Endothelial cell of umbilical vein (primary cell): Measurements from ENCODE around the gene AQP3. TPM values are rescaled to one million over a fixed set of nuclear protein-coding genes. Genes with fewer than 3 reads are reported as not detected.

ENCODE experiments used
- BruUV-seq: library from RNA; stranded (reverse); fragments of 400-500 nt; replicated peaks from 2 replicates; lab custom pipeline; 2021; lab: Mats Ljungman, UMichigan
- CTCF ChIA-PET: fragments of 300-600, 350-600 bp; sonication (Branson Sonifier 250); formaldehyde crosslinking; loops from one replicate; lab custom pipeline; 2021; ENCODE audit warnings: antibody characterized with exemption, inconsistent platforms; lab: Charles Lee
- POLR2A ChIA-PET: fragments of 300-600, 350-600 bp; sonication (Branson Sonifier 250); formaldehyde crosslinking; loops from one replicate; lab custom pipeline; 2021; ENCODE audit warnings: antibody characterized with exemption, inconsistent platforms; lab: Charles Lee
- DNase-seq: peaks from one replicate; pipeline ENCODE4 v3.0.0-alpha.2; 2011; ENCODE audit warnings: low read depth, low spot score
- FAIRE-seq: peaks from 2 replicates; lab custom pipeline; 2011; peaks lifted over from hg19 to GRCh38; lab: Jason Lieb, UNC
- H2AFZ ChIP-seq: 2 replicates; pipeline ENCODE4 v1.6.0; 2012; ENCODE audit warnings: low read depth, low read length, control low read depth, inconsistent platforms
- H3K27ac ChIP-seq: 2 replicates; pipeline ENCODE4 v1.5.1; 2011; ENCODE audit warnings: low read depth, mild to moderate bottlenecking, control low read depth, low read length, moderate library complexity; ENCODE audit not compliant: insufficient read depth
- H3K27me3 ChIP-seq, 2 experiments: 2 replicates each; pipeline versions ENCODE4 v1.6.0 to v1.6.1; 2011; ENCODE audit warnings: low read length in 2 of 2, mixed read lengths in 1 of 2; ENCODE audit not compliant: control insufficient read depth in 2 of 2, insufficient read depth in 2 of 2
- H3K36me3 ChIP-seq, 2 experiments: 2 replicates in 1 of 2; 3 replicates in 1 of 2; pipeline ENCODE4 v1.5.1; 2011; ENCODE audit warnings: low read length in 2 of 2, mild to moderate bottlenecking in 1 of 2, moderate library complexity in 1 of 2; ENCODE audit not compliant: control insufficient read depth in 2 of 2, insufficient read depth in 2 of 2; ENCODE audit errors: extremely low read depth in 1 of 2
- H3K4me1 ChIP-seq: 3 replicates; pipeline ENCODE4 v1.5.1; 2011; ENCODE audit warnings: mild to moderate bottlenecking, low read length; ENCODE audit not compliant: control insufficient read depth, insufficient read depth; ENCODE audit errors: extremely low read depth
- H3K4me2 ChIP-seq: 2 replicates; pipeline ENCODE4 v1.6.1; 2011; ENCODE audit warnings: low read length, control low read depth, mixed read lengths; ENCODE audit not compliant: insufficient read depth
- H3K4me3 ChIP-seq, 3 experiments: fragments of 200-600 bp in 1 of 3; sonication (generic), shearing (Covaris generic) in 1 of 3; replicated peaks in 1 of 3; 2 replicates each; pipeline ENCODE4 v1.5.1; 2011 to 2016; ENCODE audit warnings: control low read depth in 3 of 3, low read length in 3 of 3, mild to moderate bottlenecking in 2 of 3, inconsistent platforms in 1 of 3, low read depth in 1 of 3, moderate library complexity in 1 of 3; ENCODE audit not compliant: insufficient read depth in 1 of 3
- H3K79me2 ChIP-seq: 2 replicates; pipeline ENCODE4 v1.6.0; 2012; ENCODE audit warnings: low read length, inconsistent platforms; ENCODE audit not compliant: control insufficient read depth, insufficient read depth
- H3K9ac ChIP-seq: replicated peaks from 2 replicates; pipeline ENCODE3; 2011; ENCODE audit warnings: low read length, control low read depth; ENCODE audit not compliant: insufficient read depth; ENCODE audit errors: extremely low read depth
- H3K9me1 ChIP-seq: replicated peaks from 3 replicates; pipeline ENCODE4 v1.6.0; 2011; ENCODE audit warnings: mild to moderate bottlenecking, low read length; ENCODE audit not compliant: control insufficient read depth, insufficient read depth; ENCODE audit errors: extremely low read depth
- H3K9me3 ChIP-seq: replicated peaks from 2 replicates; pipeline ENCODE4 v1.5.1; 2012; ENCODE audit warnings: low read length, inconsistent platforms; ENCODE audit not compliant: control insufficient read depth, insufficient read depth
- H4K20me1 ChIP-seq: replicated peaks from 2 replicates; pipeline ENCODE3; 2011; ENCODE audit warnings: mild to moderate bottlenecking, low read length; ENCODE audit not compliant: control insufficient read depth, insufficient read depth; ENCODE audit errors: extremely low read depth
- EZH2 ChIP-seq: IDR thresholded peaks from 2 replicates; pipeline ENCODE4 v1.6.1; 2012; ENCODE audit warnings: borderline replicate concordance, low read depth, mild to moderate bottlenecking, moderate library complexity, low read length, inconsistent platforms; ENCODE audit not compliant: severe bottlenecking
- FOS ChIP-seq: IDR thresholded peaks from 2 replicates; pipeline ENCODE4 v1.6.1; 2011; ENCODE audit warnings: mild to moderate bottlenecking, low read length, moderate library complexity, borderline replicate concordance; ENCODE audit not compliant: insufficient read depth
- GATA2 ChIP-seq: IDR thresholded peaks from 2 replicates; pipeline ENCODE4 v1.7.0; 2011; ENCODE audit warnings: low read depth, mild to moderate bottlenecking, moderate library complexity, mixed read lengths, low read length; ENCODE audit not compliant: insufficient read length, insufficient read depth
- JUN ChIP-seq: IDR thresholded peaks from 2 replicates; pipeline ENCODE4 v1.6.1; 2011; ENCODE audit warnings: borderline replicate concordance, low read depth; ENCODE audit not compliant: insufficient read length, insufficient read depth
- MYC ChIP-seq: IDR thresholded peaks from one replicate; pipeline ENCODE4 v1.6.1; 2011; ENCODE audit warnings: mild to moderate bottlenecking, low read depth, low read length
- POLR2A ChIP-seq: IDR thresholded peaks from 2 replicates; pipeline ENCODE4 v1.6.1; 2012; ENCODE audit warnings: low read depth, mild to moderate bottlenecking, control low read depth, low read length
- POLR2AphosphoS5 ChIP-seq: IDR thresholded peaks from 2 replicates; pipeline ENCODE4 v1.6.1; 2012; ENCODE audit warnings: low read depth, mild to moderate bottlenecking, control low read depth, low read length, moderate library complexity; ENCODE audit not compliant: insufficient read depth
- dilution Hi-C: fragments of 300-500 bp; cut with MboI; formaldehyde crosslinking; loops from one replicate; pipeline ENCODE4 v1.15.0; 2019; ENCODE audit warnings: low sequenced_read_pairs; ENCODE audit not compliant: extremely low pct_ligation_motif_present
- intact Hi-C: fragments of 100-400 bp; cut with micrococcal nuclease; formaldehyde crosslinking; loops from one replicate; pipeline ENCODE4 v1.10.0; 2022
- polyA plus RNA-seq, 4 experiments: library from polyadenylated mRNA; depleted of rRNA in 3 of 4; stranded (reverse) in 3 of 4; unstranded in 1 of 4; fragments of >200 nt; gene quantifications; 2 replicates each; pipeline versions ENCODE4 v1.2.1 to v1.2.3, GENCODE V29; 2011 to 2012; ENCODE audit warnings: missing spikeins in 1 of 4
- total RNA-seq: library from RNA; stranded (reverse); gene quantifications from 2 replicates; pipeline ENCODE4 v1.2.3, GENCODE V29; 2021
- TF ChIP-seq, protein P1 (sequence below), 2 donors: IDR thresholded peaks; 1 replicate in 1 of 2; 2 replicates in 1 of 2; pipeline ENCODE4 v1.5.1; 2011; ENCODE audit warnings: low read length in 2 of 2, mild to moderate bottlenecking in 2 of 2, moderate library complexity in 2 of 2, control low read depth in 1 of 2, inconsistent platforms in 1 of 2, low read depth in 1 of 2; ENCODE audit not compliant: insufficient read depth in 1 of 2; ENCODE audit errors: extremely low read depth in 1 of 2
- TF ChIP-seq, protein P2 (sequence below): IDR thresholded peaks from 2 replicates; pipeline ENCODE4 v1.6.1; 2011; ENCODE audit not compliant: insufficient read depth, insufficient read length

Gene AQP3
- total and polyA plus RNA-seq, 2 donors (not counting 3 experiments of a cell fraction or from before 2014, with no cell fraction given), result 0.93 to 1.8 TPM

DNA sequence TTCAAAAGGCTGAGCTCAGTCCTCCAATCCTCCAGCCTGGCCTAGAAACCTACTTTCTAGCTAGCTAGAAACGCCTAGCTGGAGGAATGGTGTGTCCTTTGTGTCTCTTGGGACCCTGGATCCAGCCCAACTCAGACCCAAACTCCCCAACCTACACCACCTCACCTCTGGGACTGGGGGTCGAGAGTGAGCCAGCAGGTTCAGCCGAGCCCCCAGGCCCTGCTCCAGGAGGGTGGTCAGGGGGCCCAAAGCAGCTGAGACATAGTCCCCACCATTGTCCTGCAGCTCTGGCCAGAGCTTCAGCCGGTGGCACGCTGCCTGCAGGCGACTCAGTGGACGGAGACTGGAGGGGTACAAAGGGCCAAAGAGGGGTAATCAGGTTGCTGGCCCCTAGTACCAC, 20.1 kb upstream of the AQP3 start:
- no peaks in the 10 kb centered on the region for H3K9me1 ChIP-seq
- H3K9ac ChIP-seq, result no peak overlapping the region
- BruUV-seq, result no TSS peak
- CTCF ChIA-PET, result interaction anchor here (0.5 to 8.3 kb wide), 24 partner anchors 8 to 239 kb away, joined by 3 to 146 read pairs (median 7); partner anchors contain the start of genes ANKRD18B, AQP3 and AQP7
- H3K79me2 ChIP-seq, result peaks cover 9% of the 10 kb centered on the region
- no peak for FAIRE-seq
- POLR2A ChIA-PET, result interaction anchor here (1.2 kb wide), 1 partner anchor 93 kb away, joined by 3 read pairs; no protein-coding TSS in a partner anchor
- intact Hi-C loops (loop anchor here (5.0 kb wide), 1 partner anchor 50 kb away; no protein-coding TSS in a partner anchor), dilution Hi-C loops (no loop called here)
- H4K20me1 ChIP-seq, result no peaks in the 10 kb centered on the region
- H3K4me1 ChIP-seq, result peaks cover 7% of the 10 kb centered on the region
- no peaks in the 10 kb centered on the region for H3K27me3 ChIP-seq
- no peaks in the 10 kb centered on the region for H3K9me3 ChIP-seq
- no peak overlapping the region for H2AFZ ChIP-seq
- H3K4me3 ChIP-seq, result no peak overlapping the region
- no peak overlapping the region for H3K4me2 ChIP-seq
- H3K36me3 ChIP-seq, result peaks cover 13 to 79% of the 10 kb centered on the region in 2 experiments
- DNase-seq, result no peak
- no peak for TF ChIP-seq POLR2A
- no peak for TF ChIP-seq GATA2
- TF ChIP-seq, protein P1, sequence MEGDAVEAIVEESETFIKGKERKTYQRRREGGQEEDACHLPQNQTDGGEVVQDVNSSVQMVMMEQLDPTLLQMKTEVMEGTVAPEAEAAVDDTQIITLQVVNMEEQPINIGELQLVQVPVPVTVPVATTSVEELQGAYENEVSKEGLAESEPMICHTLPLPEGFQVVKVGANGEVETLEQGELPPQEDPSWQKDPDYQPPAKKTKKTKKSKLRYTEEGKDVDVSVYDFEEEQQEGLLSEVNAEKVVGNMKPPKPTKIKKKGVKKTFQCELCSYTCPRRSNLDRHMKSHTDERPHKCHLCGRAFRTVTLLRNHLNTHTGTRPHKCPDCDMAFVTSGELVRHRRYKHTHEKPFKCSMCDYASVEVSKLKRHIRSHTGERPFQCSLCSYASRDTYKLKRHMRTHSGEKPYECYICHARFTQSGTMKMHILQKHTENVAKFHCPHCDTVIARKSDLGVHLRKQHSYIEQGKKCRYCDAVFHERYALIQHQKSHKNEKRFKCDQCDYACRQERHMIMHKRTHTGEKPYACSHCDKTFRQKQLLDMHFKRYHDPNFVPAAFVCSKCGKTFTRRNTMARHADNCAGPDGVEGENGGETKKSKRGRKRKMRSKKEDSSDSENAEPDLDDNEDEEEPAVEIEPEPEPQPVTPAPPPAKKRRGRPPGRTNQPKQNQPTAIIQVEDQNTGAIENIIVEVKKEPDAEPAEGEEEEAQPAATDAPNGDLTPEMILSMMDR (IDR thresholded peaks at IDR 0.05; ENCODE audit: extremely low read depth in 1 of 2, insufficient read depth in 1 of 2, low read depth in 1 of 2, low read length in 2 of 2), result no peak
- no peak for TF ChIP-seq POLR2AphosphoS5
- no peak for TF ChIP-seq EZH2
- TF ChIP-seq, protein P2, sequence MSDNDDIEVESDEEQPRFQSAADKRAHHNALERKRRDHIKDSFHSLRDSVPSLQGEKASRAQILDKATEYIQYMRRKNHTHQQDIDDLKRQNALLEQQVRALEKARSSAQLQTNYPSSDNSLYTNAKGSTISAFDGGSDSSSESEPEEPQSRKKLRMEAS, result no peak
- TF ChIP-seq JUN, result no peak
- TF ChIP-seq MYC, result no peak
- TF ChIP-seq FOS, result no peak
- no peak overlapping the region for H3K27ac ChIP-seq
